H54 (cell line): Measurements from ENCODE around the gene HBE1.
"Not testable (repeated sequence)": the region's sequence is repeated elsewhere in the genome, so short reads cannot be mapped to it uniquely, and the experiment has no call there.

Experiments used
- DNase-seq: peaks from one replicate; pipeline ENCODE4 v3.0.0; 2011; ENCODE audit warnings: low spot score, mixed read lengths; ENCODE audit not compliant: insufficient read length
- FAIRE-seq: peaks from 3 replicates; lab custom pipeline; 2011; peaks lifted over from hg19 to GRCh38; lab: Jason Lieb, UNC
- POLR2A ChIP-seq: IDR thresholded peaks from 2 replicates; pipeline ENCODE4 v1.6.1; 2011; ENCODE audit warnings: low read depth, mild to moderate bottlenecking, low read length

The HBE1 gene

GRCh38 chr11:5252919-5253265 lies 16.9 kb downstream of the HBE1 start:
- no peak for FAIRE-seq
- TF ChIP-seq POLR2A: no peak
- DNase-seq: no peak

- FAIRE-seq: no peak
These were observed 17.4 kb downstream of the HBE1 start for GRCh38 chr11:5252192-5252918.

GRCh38 chr11:5251746-5252145 lies 18.0 kb downstream of the HBE1 start:
- no peak for TF ChIP-seq POLR2A
- no peak for DNase-seq
- no peak for FAIRE-seq

More at GRCh38 chr11:5252192-5252918, 17.4 kb downstream of the HBE1 start:
- no peak for TF ChIP-seq POLR2A
- DNase-seq: no peak

GRCh38 chr11:5250543-5251204 lies 19.1 kb downstream of the HBE1 start:
- DNase-seq (no peak), FAIRE-seq (no peak)
- no peak for TF ChIP-seq POLR2A

GRCh38 chr11:5249807-5250396 lies 19.8 kb downstream of the HBE1 start, which contains the start of gene HBG1:
Gene HBG1 (minus strand): TSS chr11:5249857. CDS start chr11:5249804, 53 bp downstream.
- not testable (repeated sequence) for DNase-seq
- FAIRE-seq: peak; percentile 68

GRCh38 chr11:5248498-5248897 lies 21.2 kb downstream of the HBE1 start:
- FAIRE-seq, DNase-seq: not testable (repeated sequence)

- FAIRE-seq: no peak
These were observed 22.1 kb downstream of the HBE1 start for GRCh38 chr11:5247472-5248192.

GRCh38 chr11:5246772-5247471 lies 22.8 kb downstream of the HBE1 start:
- TF ChIP-seq POLR2A: no peak
- no peak for FAIRE-seq
- DNase-seq: no peak

More at GRCh38 chr11:5247472-5248192, 22.1 kb downstream of the HBE1 start:
- TF ChIP-seq POLR2A: no peak
- DNase-seq: no peak

GRCh38 chr11:5245155-5245554 lies 24.6 kb downstream of the HBE1 start:
- DNase-seq (no peak), FAIRE-seq (no peak)
- no peak for TF ChIP-seq POLR2A

GRCh38 chr11:5243816-5244180 lies 25.9 kb downstream of the HBE1 start:
- no peak for FAIRE-seq
- no peak for DNase-seq
- no peak for TF ChIP-seq POLR2A

- FAIRE-seq (peak; percentile 11), DNase-seq (no peak)
- no peak for TF ChIP-seq POLR2A
These were observed 26.6 kb downstream of the HBE1 start for GRCh38 chr11:5242933-5243815.

GRCh38 chr11:5242208-5242607 lies 27.5 kb downstream of the HBE1 start:
- DNase-seq (no peak), FAIRE-seq (no peak)
- TF ChIP-seq POLR2A: no peak
